GM18867 (cell line): ENCODE results near the gene RNF152.
A peak's percentile ranks its signal among the peaks of the same experiment; 100 is the strongest.

ENCODE experiments used
- ATAC-seq: cut with Tn5 transposase; IDR thresholded peaks from one replicate; pipeline ENCODE4 v1.9.1; 2021; ENCODE audit warnings: mild to moderate bottlenecking, moderate library complexity; ENCODE audit not compliant: unreplicated experiment

Gene RNF152

DNA sequence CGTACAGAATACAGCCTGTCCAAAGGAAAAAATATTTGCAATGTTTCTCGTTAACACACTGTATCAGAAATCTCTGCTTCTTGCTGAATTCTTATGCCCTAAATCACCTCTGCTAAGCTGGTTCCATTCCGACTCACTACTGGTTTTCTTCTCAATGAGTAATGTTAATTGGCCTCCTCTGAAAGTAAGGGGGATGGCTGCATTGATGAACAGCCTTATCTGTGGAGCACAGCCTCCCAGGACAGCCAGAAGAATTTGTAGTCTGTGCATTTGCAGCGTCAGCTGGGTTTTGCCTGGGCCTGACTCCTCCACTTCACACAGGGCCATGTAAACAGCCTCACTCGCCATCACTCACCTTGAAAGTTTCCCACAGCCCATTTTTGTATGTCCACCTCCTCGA lies 127.7 kb downstream of the RNF152 start:
- no peak for ATAC-seq

DNA sequence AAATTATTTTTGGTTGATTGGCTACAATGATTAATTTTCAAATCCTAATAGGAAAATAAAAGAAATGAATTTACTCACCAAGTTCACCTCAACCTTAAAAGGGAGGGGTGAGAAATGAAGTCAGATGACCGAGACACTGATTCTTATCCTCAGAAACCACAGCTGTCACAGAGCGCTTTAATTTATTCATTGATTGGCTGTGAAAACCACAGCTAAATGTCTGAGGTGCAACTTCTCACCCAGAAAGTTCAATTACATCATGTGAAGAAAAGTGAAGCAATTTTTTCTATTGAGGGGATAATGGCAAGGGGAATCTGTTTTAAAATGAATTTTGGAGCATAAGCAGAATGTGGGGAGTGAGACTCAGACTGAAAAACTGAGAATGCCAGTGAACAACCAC lies 128.4 kb downstream of the RNF152 start:
- ATAC-seq = peak; percentile 98

DNA sequence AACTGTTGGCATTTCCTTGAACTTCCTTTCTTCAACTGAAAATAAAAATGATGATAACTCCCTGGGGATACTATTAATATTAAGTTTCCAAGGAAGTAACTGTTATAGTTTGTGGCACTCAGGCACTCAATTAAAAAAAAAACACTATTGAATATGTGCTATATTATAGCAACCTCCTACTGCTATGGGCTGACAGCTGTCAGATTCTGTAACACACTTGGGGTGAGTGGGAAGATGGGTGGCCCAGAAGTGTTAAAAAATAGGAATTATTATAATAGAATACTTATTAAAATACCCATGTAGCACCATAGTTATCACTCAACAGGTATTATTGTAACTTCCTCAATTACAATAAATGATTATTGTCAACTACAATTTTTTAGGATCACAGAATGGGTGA lies 130.9 kb downstream of the RNF152 start:
- no peak for ATAC-seq
